Activated CD8-positive, alpha-beta memory T cell treated with anti-CD3 and anti-CD28 coated beads for 1 hour (primary cell): ENCODE measurements around the gene PPP1R3C.

Experiments
- DNase-seq, 2 donors: peaks; one replicate each; pipeline ENCODE4 v3.0.0-alpha.2; 2020; ENCODE audit warnings: low read depth in 1 of 2; ENCODE audit errors: extremely low read depth in 1 of 2

PPP1R3C gene

GRCh38 chr10:91602449-91602848 is 30.4 kb downstream of the PPP1R3C start:
- no peak for DNase-seq

- DNase-seq, result no peak
Measured at GRCh38 chr10:91601212-91601611, 31.7 kb downstream of the PPP1R3C start.

- no peak for DNase-seq
Measured at GRCh38 chr10:91598211-91598977, 34.5 kb downstream of the PPP1R3C start.

DNA sequence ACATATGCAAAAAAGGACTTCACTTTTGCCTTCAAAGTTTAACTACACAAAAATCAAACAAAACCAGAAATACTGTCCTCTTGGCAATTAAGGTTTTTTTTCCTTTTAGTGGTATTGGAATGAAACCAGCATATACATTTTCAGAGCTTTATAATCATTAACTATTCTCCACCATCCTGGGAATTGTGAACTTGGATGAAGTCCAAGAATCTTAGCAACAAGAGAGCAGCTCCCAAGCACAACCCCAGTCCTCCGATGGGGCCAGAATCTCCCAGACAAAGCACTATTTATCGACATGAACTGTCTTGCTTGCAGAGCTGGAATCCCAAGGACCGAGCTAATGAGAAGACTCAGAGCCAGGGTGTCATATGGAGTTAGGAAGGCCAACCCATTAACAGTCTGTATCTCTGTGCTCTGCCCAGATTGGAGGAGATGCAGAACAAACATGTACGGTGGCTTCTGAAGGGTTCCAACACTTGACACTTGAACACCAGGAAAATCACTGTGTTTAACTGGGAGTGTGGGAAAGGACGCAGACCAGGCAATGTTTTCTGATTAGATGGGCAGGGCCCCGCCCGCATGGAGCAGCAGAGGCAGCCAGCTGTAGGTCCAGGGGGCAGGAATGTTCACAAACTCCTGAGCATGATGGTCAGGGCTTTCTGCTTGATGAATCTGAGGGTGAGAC is 35.5 kb downstream of the PPP1R3C start:
- DNase-seq, result no peak

GRCh38 chr10:91596825-91597196 is 36.1 kb downstream of the PPP1R3C start:
- no peak for DNase-seq

DNA sequence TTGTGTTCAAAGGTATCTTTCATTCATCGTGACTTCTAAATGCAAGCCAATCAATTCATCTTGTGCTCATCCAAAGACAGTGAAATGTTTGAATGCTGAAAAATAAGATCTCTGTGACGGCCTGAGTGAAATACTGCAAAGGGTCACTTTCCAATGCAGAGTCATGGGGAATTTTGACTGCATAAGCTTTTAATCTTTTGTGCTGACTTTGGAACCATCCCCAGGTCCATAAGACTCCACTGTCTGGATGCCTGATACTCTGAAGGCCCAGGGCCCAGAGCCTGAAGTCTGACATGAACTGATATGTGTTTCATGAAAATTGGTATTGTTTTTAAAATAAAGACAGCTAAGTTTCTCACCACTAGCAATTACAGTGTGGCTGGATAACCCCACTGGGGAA is 39.0 kb downstream of the PPP1R3C start:
- no peak for DNase-seq

GRCh38 chr10:91593366-91593765 is 39.5 kb downstream of the PPP1R3C start:
- no peak for DNase-seq

DNA sequence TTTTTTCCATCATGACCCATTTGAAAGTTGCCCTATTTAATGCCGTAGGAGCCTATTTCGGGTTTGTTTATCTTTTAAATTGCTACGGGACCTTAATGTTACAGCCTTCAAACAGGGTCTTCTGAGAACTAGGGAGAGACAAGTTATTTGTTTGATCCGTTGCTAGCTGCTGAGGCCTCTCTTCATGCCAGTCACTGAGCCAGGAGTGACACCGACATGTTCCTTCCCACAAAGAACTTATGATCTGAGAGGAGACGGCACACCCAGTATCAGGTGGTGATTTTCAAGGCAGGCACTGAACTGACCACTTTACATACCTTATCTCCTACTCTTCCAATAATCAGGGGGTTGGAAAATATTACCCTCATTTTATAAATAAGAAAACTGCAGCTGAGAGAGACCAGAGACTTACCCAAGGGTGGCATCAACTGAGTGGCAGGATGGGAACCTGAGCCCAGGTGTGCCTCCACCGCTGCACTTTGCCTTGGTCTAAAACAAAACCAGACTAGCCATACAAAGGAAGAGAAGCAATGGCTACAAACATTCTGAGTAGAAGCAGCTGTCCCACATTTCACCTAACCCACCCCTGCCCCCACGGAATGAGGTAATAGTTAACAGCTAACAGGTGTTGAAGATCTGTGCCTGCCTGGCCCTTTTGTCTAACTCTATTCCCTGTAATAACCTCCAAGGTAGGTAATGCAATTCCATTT is 40.5 kb downstream of the PPP1R3C start:
- DNase-seq, result no peak

GRCh38 chr10:91591797-91592174 is 41.1 kb downstream of the PPP1R3C start:
- no peak for DNase-seq

GRCh38 chr10:91590904-91591796 is 41.7 kb downstream of the PPP1R3C start:
- DNase-seq, result no peak

DNA sequence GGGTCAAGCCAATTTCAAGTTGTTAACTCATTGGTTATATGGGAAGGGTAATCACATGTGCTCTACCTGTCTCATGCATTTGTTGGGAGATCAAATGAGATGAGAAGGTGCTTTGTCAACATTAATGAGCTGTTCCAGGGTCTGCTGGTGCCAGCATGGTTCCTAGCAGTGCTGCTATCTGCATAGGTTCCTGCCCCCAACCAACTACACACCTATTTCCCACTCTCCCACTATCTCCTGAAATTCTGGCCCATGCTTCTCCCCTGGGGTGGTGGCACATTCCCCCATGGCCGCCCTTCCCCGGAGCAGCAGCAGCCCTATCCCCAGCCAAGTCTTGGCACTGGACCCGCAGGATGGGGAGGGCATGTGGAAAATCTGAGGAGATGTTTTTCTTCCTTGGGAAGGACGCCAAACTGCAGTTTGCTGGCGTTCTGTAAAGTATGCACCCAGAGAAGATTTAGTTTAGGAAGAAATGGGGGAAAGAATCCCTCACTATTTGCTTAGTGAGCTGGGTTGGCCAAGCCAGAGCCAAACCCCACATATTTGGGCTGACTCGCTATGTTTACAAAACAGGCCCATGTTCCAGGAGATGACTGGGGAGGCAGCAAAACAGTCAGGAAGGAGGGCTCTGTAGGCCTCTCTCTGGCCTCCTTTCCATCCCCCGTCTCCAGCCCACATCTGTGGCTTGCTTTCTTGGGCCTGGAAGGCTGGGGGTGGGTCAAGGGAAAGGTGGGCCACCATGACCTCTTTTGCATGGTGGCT is 42.5 kb downstream of the PPP1R3C start:
- no peak for DNase-seq

DNA sequence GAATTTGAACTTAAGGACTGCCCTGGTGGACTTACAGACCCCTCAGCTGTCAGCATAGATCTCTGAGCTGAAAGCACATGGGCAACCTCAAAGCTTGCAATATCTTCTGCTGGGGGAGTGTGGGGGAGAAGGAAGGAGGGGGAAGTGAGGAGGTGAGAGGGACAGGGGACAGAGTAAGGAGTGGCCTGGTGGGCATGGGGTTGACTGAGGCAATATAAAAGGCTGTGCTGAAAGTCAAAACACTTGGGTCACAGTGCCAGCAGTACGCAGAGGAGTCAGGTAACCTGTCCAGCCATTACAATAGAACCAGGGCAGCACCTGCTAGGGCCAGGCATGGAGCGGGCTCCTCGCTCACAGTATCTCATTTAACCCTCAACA is 43.2 kb downstream of the PPP1R3C start:
- no peak for DNase-seq

GRCh38 chr10:91589015-91589657 is 43.7 kb downstream of the PPP1R3C start:
- DNase-seq, result no peak

GRCh38 chr10:91587710-91588638 is 44.9 kb downstream of the PPP1R3C start:
- DNase-seq, result no peak

- no peak for DNase-seq
Measured at GRCh38 chr10:91582153-91582554, 50.7 kb downstream of the PPP1R3C start.

GRCh38 chr10:91579329-91579985 is 53.4 kb downstream of the PPP1R3C start:
- no peak for DNase-seq
